Measurements from ENCODE around the gene ZNF132.
A peak's percentile ranks its signal among the peaks of the same experiment; 100 is the strongest.
"Not testable (repeated sequence)": the region's sequence is repeated elsewhere in the genome, so short reads cannot be mapped to it uniquely, and the experiment has no call there.

ZNF132 gene

DNA sequence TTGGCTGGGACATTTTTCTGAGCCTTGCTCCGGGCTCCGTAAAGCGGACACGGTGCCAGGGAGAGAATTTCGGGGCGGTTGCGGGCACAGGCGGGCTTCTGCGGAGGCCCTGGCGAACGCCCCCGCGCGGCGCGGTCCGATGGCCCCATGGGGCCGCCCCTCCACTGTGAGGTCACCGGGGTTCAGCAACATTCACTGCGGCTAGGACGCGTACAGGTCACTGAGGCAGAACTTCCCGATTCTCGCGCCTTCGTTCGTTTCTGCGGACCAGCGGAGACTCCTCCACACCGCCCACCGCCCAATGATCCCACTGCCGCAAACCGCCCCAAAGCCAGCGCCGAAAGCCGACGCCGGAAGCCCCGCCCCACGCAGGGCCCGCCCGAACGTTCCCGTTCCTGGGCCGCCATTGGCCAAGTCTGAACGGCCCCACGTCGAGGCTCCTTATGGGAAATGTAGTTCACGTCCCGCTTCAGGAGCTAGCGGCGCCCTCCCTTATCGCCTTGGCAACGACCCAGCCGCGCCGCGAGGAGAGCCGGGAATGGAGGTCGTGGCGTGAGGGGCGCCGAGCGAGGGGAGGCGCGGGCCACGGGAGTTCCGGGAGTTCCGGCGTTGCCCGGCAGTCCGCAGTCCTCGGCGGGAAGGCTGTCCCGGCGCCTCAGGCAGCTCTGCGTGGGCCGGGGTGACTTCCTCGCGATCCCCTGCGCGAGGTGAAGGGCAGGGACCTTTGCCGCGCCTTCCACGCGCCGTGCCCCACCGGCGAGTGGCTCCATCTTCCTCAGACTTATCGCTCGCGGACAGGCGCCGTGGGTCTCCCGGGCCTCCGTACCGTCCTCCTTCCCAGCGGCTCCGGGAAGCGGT, 31.6 kb downstream of the ZNF132 start, which contains the start of gene ZNF584:
Gene ZNF584 (plus strand): TSS at position 498 of the 858 bp plus-strand sequence. CDS start 499 bp downstream, outside the sequence.
- DNase-seq (ENCODE audit: low read depth in 1 of 2, low spot score in 1 of 2), result peak; percentile 81 to 92

DNA sequence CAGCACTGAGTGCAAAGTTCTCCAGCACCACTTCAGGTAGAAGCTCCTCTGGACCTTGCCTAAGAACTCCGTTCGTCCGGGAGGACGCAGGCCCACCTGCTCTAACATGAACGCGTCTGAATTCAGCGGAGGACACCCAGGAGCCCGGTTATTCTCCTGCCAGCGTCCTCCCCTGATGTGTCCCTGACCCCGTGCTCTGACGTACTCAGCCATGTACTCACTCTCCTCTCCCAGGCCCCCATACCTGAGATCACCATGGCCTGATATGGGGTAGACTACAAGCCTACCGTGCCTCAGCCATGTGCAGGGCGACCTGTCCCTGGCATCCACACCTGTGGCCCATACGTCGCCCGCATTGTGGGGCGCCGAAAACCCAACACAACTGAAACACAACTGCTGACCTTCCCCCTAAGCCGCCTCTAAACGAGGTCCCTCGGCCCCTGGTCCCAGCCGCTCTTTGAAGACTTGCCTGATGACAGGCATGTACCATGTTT, 32.2 kb downstream of the ZNF132 start:
- no peak for DNase-seq (ENCODE audit: low read depth in 1 of 2, low spot score in 1 of 2)

DNA sequence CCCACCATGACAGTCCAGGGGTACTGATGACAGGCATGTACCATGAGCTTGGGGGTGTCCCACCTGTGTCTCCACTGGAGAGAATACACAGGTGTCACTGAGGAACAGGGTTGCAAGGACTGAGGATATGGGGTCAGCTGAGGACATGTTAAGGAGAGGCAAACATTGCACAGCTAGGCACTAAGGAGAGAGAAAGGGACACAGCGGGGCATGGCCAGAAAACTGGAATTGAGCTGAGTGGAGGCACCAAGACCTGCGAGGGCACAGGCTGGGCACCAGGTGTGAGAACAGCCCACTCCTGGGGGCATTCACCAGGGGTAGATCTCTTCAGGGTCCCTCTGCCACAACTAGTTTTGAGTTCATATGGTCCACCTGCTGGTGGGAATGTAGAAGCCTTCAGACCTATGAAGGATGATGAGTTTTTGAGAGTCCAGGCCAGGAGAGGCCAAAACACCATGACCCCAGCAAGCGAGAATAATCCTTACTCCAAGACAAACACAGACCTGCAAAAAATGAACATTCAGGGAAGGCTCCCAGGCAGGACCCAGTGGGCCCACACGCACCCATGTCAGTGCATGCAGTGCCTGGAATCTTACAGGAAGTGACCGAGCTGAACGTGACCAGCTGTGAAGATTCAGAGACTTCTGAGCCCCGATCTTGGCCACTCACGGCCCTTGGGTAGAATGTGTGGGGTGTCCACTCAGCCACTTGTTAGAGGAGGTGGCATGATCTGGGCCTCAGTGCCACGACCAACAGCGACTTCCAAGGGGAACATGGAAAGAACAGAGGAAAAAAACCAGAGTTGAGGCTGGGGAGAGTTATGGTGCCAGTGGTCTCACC, 32.9 kb downstream of the ZNF132 start:
- DNase-seq (ENCODE audit: low read depth in 1 of 2, low spot score in 1 of 2), result no peak

DNA sequence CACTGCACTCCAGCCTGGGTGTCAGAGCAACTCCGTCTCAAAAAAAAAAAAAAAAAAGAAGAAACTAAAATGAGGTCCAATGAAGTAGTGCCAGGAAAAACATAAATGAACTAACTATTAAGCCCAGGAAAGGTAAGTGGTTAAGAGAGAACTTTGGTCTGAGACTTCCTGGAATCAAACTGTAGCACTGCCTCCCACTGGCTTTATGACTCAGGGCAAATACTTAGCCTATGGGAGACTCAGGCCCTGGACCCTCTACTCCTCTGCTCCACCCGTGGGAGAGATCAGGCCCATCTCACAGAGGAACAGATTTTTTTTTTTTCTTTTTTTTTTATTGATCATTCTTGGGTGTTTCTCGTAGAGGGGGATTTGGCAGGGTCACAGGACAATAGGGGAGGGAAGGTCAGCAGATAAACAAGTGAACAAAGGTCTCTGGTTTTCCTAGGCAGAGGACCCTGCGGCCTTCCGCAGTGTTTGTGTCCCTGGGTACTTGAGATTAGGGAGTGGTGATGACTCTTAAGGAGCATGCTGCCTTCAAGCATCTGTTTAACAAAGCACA, 36.0 kb downstream of the ZNF132 start:
- DNase-seq (ENCODE audit: low read depth in 1 of 2, low spot score in 1 of 2), result not testable (repeated sequence)

DNA sequence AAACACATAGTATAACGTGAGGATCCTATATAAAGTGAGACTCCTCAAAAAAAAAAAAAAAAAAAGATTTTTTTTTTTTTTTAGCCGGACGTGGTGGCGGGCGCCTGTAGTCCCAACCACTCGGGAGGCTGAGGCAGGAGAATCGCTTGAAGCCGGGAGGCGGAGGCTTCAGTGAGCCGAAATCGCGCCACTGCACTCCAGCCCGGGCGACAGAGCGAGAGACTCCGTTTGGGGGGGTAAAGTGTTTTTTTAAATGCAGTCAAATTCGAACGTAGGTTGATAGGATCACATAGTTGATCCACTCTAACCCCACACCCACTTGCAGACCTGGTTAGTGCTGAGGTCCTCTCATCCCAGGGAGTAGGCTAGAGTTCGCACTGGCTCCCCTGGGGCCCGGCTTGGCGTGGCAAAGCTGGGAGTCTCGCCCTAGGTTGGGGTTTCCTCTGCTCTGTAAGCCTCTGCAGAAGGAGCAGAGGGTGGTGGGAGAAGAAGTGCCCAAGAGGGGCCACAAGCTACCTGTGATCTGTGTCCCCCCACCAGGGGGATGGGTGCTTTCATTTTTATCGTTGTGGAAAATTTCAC, 38.0 kb downstream of the ZNF132 start:
- no peak for DNase-seq (ENCODE audit: low read depth in 1 of 2, low spot score in 1 of 2)

DNA sequence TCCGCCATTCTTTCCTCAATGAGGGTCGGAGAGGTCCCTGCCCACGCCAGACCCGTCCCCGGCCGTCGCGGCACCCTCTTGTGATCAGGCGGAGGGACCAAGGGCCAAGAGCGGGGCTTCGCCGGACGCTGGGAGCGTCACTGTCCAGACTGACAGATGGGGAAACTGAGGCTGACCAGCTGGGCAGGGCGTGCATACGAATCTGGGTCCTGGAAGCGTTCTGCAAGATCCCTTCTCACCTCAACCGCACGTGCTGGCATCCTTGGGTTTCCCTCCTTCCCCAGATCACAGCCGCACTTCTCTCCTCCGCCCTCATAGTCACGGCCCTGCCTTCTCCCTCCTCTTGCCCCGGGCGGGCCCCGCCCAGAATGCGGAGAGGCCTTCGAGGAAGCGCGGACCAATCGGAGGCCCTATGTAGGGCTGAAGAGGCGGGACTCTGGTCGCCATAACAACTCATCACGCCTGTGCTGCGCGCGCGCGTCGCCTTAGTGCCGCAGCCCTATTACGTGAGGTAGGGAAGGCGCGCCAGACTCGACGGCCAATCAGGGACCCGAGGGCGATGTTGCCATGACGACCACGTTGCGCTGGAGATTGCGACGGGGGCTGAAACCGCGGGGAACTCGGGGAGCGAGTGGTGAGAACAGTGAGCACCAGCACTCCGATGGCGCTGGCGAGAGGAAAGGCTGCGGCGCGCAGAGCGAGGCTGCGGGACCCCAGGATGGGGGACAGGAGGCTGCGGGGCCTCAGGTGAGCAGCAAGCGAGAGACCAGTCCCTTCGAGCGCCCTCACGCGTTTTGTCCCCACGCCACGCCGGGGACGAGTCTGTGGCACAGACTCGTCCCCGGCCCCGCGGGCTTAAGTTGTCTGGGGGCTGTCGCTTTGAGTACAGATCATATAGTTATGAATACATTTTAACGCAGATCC, 38.8 kb downstream of the ZNF132 start:
- peak; percentile 97 to 99 for DNase-seq (ENCODE audit: low read depth in 1 of 2, low spot score in 1 of 2)

DNA sequence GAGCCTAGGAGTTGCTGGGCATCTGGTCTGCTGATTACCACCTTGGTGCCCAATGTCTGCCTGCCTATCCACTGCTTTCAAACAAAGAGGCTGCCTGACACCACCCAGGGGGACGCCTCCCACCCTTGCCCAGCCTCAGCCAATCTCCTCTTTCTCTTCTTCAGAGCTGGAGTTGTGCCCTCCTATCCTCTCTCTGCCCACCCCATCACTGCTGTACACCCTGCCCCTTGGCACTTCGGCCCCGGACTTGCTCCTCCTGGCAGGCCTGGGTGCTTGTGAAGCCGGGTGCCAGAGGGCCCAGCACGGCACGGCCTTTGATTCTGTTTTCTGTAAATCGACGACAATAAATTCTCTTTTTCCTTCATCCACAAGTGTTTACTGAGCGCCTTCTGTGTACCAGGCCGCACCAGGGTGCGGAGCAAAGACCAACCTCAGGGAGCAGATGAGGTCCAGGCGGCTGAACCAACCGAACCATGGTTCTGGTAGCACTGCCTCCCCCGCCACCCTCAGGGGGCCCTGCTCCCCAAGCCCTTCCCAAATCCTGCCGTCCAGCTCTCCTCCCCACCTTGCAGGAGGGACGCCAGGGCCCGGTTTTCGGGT, 39.5 kb downstream of the ZNF132 start:
- DNase-seq (ENCODE audit: low read depth in 1 of 2, low spot score in 1 of 2), result no peak

DNA sequence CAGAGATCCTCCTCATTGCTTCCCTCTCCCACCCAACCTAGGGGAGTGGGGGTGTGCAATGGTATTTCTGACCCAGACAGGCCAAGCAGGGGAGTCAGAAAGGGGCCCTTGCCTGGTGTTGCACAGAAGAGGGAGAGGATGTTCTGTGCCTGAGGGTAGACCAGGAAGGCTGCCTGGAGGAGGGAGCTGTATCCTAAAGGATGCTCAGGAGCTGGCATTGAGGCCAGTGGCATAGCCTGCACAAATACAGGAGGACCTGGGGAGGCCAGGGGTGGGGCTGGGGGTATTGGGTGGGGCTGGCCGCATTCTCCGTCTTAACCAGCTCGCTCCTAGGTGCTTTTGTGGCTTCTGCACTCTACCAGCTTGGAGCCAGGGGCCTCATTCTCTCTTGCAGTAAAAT, 40.0 kb downstream of the ZNF132 start:
- DNase-seq (ENCODE audit: low read depth in 1 of 2, low spot score in 1 of 2), result no peak

DNA sequence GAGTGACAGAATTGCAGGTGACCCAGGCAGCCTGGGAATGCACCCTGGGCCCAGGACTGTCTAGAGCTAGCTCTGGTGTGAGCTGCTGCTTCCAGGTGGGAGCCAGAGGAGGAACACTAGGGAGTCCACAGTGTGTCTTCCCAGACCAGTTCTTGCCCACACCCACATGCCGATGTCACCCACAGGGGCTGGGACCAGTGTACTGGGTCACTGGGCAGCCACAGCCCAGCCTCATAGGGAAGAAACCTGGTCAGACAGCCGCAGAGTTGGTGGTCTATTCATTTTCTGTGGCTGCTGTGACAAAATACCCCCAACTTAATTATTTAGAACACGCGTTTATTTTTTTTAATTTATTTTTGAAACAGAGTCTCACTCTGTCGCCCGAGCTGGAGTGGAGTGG, 41.4 kb downstream of the ZNF132 start:
- DNase-seq (ENCODE audit: low read depth in 1 of 2, low spot score in 1 of 2), result no peak

DNA sequence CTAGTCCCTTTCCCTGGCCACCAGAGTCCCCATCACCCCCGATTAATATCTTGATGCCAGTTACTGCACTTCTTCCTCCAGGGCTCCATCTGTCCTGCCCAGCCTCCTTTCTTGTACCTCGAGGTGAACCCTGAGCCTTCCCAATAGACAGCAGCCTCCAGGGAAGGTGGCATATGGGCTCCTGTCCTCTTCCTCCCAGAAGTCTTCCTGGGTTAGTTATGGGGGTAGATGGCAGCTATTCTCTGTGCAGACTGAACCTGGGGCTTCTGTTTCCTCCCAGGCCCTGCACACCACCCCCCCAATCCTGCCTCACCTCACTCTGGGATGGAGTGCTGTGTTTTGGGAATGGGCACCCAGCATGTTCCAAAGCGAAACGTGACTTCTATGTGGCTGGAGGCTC, 41.9 kb downstream of the ZNF132 start:
- no peak for DNase-seq (ENCODE audit: low read depth in 1 of 2, low spot score in 1 of 2)

DNA sequence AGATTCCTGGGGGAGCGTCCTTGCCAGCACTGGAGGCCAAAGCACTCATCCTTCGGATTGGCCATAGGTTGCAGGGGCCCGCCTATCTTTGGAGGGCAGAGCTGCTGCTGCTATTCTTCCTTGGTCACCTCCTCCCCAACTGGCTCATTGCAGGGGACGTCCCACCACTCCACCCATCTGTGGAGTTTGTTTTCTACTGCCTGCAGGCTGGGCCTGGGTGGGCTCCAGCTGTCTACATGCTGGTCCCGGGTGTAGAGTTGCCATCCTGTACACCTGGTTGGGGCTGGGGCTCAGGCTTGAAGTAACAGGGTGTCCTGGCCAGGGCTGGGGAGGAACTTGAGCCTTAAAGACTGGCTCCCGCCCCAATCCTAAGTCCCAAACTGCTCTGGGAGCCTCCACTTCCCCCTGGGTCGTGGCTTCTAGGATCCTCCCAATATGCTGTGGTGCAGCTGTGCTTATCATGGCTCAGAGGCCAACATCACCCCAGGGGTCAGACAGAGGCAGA, 42.4 kb downstream of the ZNF132 start:
- DNase-seq (ENCODE audit: low read depth in 1 of 2, low spot score in 1 of 2), result no peak

DNA sequence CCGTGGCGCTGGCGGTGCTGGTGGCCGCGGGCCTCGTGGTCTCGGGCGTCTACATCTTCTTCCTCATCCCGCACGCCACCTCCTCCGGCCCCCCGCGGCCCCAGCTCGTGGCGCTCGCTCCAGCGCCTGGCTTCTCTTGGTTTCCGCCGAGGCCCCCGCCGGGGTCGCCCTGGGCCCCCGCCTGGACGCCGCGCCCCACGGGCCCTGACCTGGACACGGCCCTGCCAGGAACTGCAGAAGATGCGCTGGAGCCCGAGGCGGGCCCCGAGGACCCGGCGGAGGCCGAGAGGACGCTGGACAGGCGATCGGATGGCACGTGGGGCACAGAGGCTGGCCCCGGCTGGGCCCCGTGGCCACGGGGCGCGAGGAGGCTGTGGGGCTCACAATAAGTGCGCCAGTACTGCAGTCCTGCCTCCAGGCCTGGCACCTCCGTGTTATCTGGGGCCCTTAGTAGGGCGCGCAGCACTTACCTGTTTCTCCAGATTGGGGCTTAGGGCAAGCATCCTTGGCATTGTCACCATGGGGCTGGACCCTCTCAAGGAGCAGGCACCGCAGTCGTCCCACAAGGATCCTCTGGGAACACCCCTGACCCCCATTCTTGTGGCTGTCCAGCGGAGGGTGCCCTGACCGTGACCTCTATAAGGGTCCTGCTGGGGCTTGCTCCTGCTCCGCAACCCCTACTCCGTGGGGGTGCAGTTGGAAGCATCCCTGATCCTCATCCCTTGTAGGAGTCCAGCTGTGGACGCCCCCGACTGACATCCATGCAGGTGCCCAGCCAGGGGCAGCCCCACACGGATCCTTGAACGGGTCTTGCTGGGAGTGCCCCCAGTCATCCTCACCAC, 43.0 kb downstream of the ZNF132 start:
- DNase-seq (ENCODE audit: low read depth in 1 of 2, low spot score in 1 of 2), result no peak

DNA sequence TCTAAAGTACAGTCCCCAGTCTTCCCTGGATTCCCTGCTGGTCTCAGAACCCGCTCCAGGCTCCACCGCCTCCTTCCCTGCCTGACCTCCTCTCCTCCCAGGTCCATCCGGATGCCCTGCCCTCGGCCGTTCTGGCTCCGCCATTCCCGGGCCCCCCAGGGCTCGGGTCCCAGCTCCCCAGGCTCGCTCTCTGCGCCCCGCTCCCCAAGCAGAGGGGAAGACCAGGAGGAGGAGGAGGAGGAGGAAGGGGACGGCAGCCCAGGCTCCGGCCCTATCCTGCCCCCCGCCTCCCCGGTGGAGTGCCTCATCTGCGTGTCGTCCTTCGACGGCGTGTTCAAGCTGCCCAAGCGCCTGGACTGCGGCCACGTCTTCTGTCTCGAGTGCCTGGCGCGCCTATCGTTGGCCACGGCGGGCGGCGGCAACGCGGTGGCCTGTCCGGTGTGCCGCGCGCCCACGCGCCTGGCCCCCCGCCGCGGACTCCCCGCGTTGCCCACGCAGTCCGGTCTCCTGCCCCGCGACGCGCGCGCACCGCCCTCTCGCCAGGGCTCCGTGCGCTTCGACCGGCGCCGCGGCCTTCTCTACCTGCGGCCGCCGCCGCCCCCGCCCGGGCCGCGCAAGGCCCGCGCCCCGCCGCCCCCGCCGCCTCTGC, 43.9 kb downstream of the ZNF132 start:
- DNase-seq (ENCODE audit: low read depth in 1 of 2, low spot score in 1 of 2), result no peak

DNA sequence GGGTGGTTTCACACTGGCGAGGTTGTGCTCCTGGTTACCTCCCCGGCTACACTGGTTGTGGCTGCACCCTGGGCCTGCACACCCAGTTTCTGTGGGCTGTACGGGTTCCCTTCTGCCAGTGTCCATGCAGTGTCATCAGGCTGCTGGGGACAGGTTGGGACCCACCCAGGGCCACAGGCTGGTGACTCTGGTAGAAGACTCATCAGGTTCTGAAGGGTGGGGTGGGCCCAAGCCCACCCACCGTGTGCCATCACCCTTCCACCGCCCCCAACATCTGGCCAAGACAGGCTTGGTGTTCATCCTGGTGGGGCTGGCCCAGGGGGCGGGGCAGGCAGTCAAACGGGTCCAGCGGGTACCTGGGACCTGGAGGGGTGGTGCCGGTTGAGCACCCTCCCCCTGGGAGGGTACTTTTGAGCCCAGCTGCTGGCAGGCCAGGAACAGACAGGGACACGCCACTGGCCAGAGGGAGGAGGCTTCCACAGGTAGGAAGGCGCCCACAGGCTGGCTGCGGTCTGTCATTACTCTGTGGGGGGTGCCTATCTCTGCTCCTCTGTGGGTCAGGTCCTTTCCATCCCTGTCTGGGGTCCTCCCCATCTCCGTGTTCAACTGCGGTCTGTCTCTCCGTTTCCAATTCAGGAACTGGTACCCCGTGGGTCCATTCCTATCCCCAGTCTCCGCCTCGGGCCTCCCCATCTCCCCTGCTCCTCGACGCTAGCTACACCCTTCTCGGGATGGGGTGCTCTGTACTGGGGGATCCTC, 44.6 kb downstream of the ZNF132 start, which contains the start of gene RNF225:
Gene RNF225 (plus strand): TSS at position 437 of the 759 bp plus-strand sequence. CDS start 434 bp downstream, outside the sequence.
- DNase-seq (ENCODE audit: low read depth in 1 of 2, low spot score in 1 of 2), result no peak

DNA sequence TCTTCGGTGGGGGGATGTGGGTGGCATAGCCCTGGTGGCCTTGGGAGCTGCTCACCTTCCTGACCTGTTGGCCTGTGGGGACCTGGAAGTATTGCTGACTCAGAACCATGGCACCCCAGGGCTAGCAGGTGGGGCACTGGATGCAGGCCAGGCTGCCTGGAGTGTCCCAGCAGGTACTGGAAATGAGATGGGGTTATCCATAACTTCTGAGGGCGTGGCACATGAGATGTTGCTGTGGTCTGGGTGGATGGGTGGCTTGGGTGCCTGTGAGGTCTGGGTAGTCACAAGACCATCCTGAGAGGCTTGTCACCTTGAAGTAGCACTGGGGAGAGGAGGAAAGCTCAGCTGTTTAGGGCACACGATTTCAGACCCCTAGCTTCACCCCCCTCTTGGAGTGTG, 45.1 kb downstream of the ZNF132 start:
- no peak for DNase-seq (ENCODE audit: low read depth in 1 of 2, low spot score in 1 of 2)

DNA sequence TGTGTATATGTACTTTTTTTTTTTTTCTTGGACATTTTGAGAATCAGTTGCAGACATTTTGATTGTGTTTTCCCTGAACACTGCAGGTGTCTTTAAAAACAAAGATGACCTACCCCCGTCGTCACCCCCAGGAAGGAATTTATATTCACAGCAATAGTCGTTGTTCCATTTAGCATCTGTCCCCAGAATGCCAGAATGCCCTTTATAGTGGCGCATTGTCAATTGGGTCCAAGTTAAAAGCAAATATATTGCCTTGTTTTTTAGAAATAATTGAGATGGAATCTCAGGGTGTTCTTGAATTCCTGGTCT, 46.3 kb downstream of the ZNF132 start:
- DNase-seq (ENCODE audit: low read depth in 1 of 2, low spot score in 1 of 2), result no peak

DNA sequence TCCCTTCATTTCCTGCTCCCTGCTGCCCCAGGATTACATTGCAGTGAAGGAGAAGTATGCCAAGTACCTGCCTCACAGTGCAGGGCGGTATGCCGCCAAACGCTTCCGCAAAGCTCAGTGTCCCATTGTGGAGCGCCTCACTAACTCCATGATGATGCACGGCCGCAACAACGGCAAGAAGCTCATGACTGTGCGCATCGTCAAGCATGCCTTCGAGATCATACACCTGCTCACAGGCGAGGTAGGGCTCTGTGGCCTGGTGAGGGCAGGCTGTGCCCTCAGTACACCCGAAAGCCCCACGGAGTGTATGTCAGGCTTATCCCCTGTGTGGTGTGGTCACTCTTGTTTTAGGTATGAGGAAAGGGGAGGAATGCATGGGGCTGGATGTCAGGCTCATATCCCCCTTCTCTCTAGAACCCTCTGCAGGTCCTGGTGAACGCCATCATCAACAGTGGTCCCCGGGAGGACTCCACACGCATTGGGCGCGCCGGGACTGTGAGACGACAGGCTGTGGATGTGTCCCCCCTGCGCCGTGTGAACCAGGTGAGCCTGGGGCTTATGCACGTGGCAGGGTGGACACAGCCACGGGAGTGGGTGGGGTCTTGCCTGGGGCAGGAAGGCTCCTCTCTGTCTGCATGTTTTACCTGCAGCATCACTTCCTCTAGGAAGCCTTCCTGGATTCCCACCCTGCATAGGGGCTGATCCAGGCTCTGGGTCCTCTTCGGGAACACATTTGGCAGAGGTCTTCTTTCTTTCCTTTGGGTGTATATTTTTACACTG, 46.8 kb downstream of the ZNF132 start:
- DNase-seq (ENCODE audit: low read depth in 1 of 2, low spot score in 1 of 2), result no peak
